NCI-H460 (cell line): ENCODE measurements around the gene TSHZ3. TPM values are rescaled to one million over a fixed set of nuclear protein-coding genes. Genes with fewer than 3 reads are reported as not detected.

ENCODE experiments used
- DNase-seq: peaks from one replicate; pipeline ENCODE4 v3.0.0-alpha.2; 2016; ENCODE audit warnings: low read depth; ENCODE audit errors: extremely low read depth
- polyA plus RNA-seq: library from polyadenylated mRNA; depleted of rRNA; stranded (reverse); fragments of >200 nt; gene quantifications from 2 replicates; pipeline ENCODE4 v1.2.3, GENCODE V29; 2014; cell fraction: nucleus; rRNA removed
- total RNA-seq: library from RNA; depleted of rRNA; stranded (reverse); fragments of >200 nt; shearing (Covaris generic); gene quantifications from 2 replicates; pipeline ENCODE4 v1.2.3, GENCODE V29; 2014; rRNA removed

Gene TSHZ3
- total RNA-seq, result 0.12 TPM in 1 of 2 replicates, not detected in the other
- polyA plus RNA-seq, result not detected in 2 replicates

GRCh38 chr19:31349160-31349881 is at the start of gene TSHZ3:
TSHZ3 (minus strand) TSS chr19:31349436; CDS start chr19:31349219, 217 bp downstream.
- no peak for DNase-seq

- no peak for DNase-seq
Observed at GRCh38 chr19:31397308-31397707, 48.1 kb upstream of the TSHZ3 start.

GRCh38 chr19:31392464-31392863 is 43.2 kb upstream of the TSHZ3 start:
- DNase-seq, result no peak

- no peak for DNase-seq
Observed at GRCh38 chr19:31391518-31391917, 42.3 kb upstream of the TSHZ3 start.

GRCh38 chr19:31390711-31391110 is 41.5 kb upstream of the TSHZ3 start:
- DNase-seq, result no peak

- DNase-seq, result no peak
Observed at GRCh38 chr19:31389874-31390273, 40.6 kb upstream of the TSHZ3 start.

GRCh38 chr19:31387717-31388301 is 38.6 kb upstream of the TSHZ3 start:
- DNase-seq, result no peak

GRCh38 chr19:31386806-31387205 is 37.6 kb upstream of the TSHZ3 start:
- DNase-seq, result no peak

GRCh38 chr19:31385744-31386143 is 36.5 kb upstream of the TSHZ3 start:
- no peak for DNase-seq

- DNase-seq, result no peak
Observed at GRCh38 chr19:31383553-31383952, 34.3 kb upstream of the TSHZ3 start.

- no peak for DNase-seq
Observed at GRCh38 chr19:31380854-31381253, 31.6 kb upstream of the TSHZ3 start.

GRCh38 chr19:31378404-31378803 is 29.2 kb upstream of the TSHZ3 start:
- DNase-seq, result no peak

- DNase-seq, result no peak
Observed at GRCh38 chr19:31377736-31378135, 28.5 kb upstream of the TSHZ3 start.

GRCh38 chr19:31372246-31372781 is 23.1 kb upstream of the TSHZ3 start:
- no peak for DNase-seq

GRCh38 chr19:31370216-31370615 is 21.0 kb upstream of the TSHZ3 start:
- DNase-seq, result no peak

GRCh38 chr19:31364963-31365362 is 15.7 kb upstream of the TSHZ3 start:
- DNase-seq, result no peak

GRCh38 chr19:31361728-31362127 is 12.5 kb upstream of the TSHZ3 start:
- DNase-seq, result no peak

- no peak for DNase-seq
Observed at GRCh38 chr19:31357315-31357673, 8.1 kb upstream of the TSHZ3 start.

GRCh38 chr19:31356587-31357314 is 7.5 kb upstream of the TSHZ3 start:
- DNase-seq, result no peak

GRCh38 chr19:31355665-31356289 is 6.5 kb upstream of the TSHZ3 start:
- DNase-seq, result no peak
